ENCODE data around the gene MS4A4A. TPM values are rescaled to one million over a fixed set of nuclear protein-coding genes. Genes with fewer than 3 reads are reported as not detected.

The MS4A4A gene
- total RNA-seq, 1 donor: not detected

GRCh38 chr11:60251485-60252212 lies 28.8 kb upstream of the MS4A4A start:
- TF ChIP-seq, protein P1, sequence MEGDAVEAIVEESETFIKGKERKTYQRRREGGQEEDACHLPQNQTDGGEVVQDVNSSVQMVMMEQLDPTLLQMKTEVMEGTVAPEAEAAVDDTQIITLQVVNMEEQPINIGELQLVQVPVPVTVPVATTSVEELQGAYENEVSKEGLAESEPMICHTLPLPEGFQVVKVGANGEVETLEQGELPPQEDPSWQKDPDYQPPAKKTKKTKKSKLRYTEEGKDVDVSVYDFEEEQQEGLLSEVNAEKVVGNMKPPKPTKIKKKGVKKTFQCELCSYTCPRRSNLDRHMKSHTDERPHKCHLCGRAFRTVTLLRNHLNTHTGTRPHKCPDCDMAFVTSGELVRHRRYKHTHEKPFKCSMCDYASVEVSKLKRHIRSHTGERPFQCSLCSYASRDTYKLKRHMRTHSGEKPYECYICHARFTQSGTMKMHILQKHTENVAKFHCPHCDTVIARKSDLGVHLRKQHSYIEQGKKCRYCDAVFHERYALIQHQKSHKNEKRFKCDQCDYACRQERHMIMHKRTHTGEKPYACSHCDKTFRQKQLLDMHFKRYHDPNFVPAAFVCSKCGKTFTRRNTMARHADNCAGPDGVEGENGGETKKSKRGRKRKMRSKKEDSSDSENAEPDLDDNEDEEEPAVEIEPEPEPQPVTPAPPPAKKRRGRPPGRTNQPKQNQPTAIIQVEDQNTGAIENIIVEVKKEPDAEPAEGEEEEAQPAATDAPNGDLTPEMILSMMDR (IDR thresholded peaks at IDR 0.05; ENCODE audit: insufficient read depth, low read length): no peak
- DNase-seq (ENCODE audit: low read depth): no peak

GRCh38 chr11:60252213-60253108 lies 28.0 kb upstream of the MS4A4A start:
- no peak for DNase-seq (ENCODE audit: low read depth)
- TF ChIP-seq, protein P1 (IDR thresholded peaks at IDR 0.05; ENCODE audit: insufficient read depth, low read length): no peak
- no peak overlapping the region for H3K4me3 ChIP-seq (ENCODE audit: low read depth, low read length)

More at GRCh38 chr11:60251485-60252212, 28.8 kb upstream of the MS4A4A start:
- no peak overlapping the region for H3K4me3 ChIP-seq (ENCODE audit: low read depth, low read length)

- TF ChIP-seq, protein P1 (IDR thresholded peaks at IDR 0.05; ENCODE audit: insufficient read depth, low read length): no peak
- no peak for DNase-seq (ENCODE audit: low read depth)
These were observed 22.3 kb upstream of the MS4A4A start for GRCh38 chr11:60257956-60258722.

GRCh38 chr11:60261014-60261413 lies 19.5 kb upstream of the MS4A4A start:
- H3K4me3 ChIP-seq (ENCODE audit: low read depth, low read length): no peak overlapping the region
- TF ChIP-seq, protein P1 (IDR thresholded peaks at IDR 0.05; ENCODE audit: insufficient read depth, low read length): no peak
- no peak for DNase-seq (ENCODE audit: low read depth)

More at GRCh38 chr11:60257956-60258722, 22.3 kb upstream of the MS4A4A start:
- H3K4me3 ChIP-seq (ENCODE audit: low read depth, low read length): no peak overlapping the region

- no peak overlapping the region for H3K4me3 ChIP-seq (ENCODE audit: low read depth, low read length)
- TF ChIP-seq, protein P1 (IDR thresholded peaks at IDR 0.05; ENCODE audit: insufficient read depth, low read length): no peak
- DNase-seq (ENCODE audit: low read depth): no peak
These were observed 17.1 kb upstream of the MS4A4A start for GRCh38 chr11:60263402-60263801.

DNA sequence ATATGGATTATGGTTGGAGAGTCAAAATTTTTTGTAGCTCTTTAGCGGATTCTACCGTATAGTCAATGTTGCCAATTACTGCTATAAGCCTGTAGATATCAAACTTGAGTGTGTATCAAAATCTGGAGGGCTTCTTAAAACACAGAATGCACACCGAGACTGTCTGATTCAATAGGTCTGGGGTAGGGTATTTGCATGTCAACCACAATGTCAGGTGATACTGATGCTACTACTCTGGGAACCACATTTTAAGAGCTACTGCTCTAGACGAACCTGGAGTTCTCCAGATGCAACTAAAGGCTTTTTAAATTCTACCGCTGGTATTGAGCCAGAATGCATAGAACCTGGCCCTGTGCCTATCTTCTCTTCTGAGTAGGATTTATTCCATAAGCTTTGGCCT lies 15.8 kb upstream of the MS4A4A start:
- DNase-seq (ENCODE audit: low read depth): no peak
- H3K4me3 ChIP-seq (ENCODE audit: low read depth, low read length): no peak overlapping the region
- TF ChIP-seq, protein P1 (IDR thresholded peaks at IDR 0.05; ENCODE audit: insufficient read depth, low read length): no peak

Measured in fibroblast of the aortic adventitia (primary cell).